ENCODE data around the gene POLR3H. TPM values are rescaled to one million over a fixed set of nuclear protein-coding genes. Genes with fewer than 3 reads are reported as not detected.

Gene POLR3H
- total and polyA plus RNA-seq, 10 of the 15 experiments (the other 5 are each of a cell fraction or from before 2014, with no cell fraction given) = 3.5 to 62.7 (median 24.6) TPM

DNA sequence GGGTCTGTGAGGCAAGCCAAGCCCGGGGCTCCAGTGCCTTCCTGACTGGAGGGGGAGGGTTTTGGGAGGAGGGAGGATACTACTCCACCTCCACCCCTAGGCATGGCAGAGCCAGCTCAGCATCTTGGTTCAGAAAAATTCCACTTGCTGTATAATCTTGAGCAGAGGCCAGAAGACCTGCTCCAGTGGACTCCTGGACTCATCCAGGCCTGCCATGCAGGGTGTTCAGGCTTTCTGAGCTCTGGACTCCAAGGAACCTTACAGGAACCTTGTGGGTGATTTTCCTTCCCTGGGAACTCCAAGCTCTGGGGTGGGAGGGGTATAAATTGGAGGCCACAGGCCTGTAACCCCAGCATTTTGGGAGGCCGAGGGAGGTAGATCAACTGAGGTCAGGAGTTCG is 26.0 kb upstream of the POLR3H start:
- ChIA-PET RAD21 (ENCODE audit: unreplicated experiment) (interaction anchor here (0.7 kb wide), 1 partner anchor 69 kb away, joined by 3 read pairs; no protein-coding TSS in a partner anchor), SMC1A (ENCODE audit: uncharacterized antibody, unreplicated experiment) (no interaction called here), CTCF (interaction anchor here (1.2 kb wide), 1 partner anchor 28 kb away, joined by 5 read pairs; no protein-coding TSS in a partner anchor), POLR2A (interaction anchor here (0.7 kb wide), 1 partner anchor 48 kb away, joined by 5 read pairs; no protein-coding TSS in a partner anchor)
- Histone ChIP-seq H3K9me3 (replicated peaks; ENCODE audit: control insufficient read depth, insufficient read depth, low read length) (no peaks in the 10 kb centered on the region), H4K20me1 (ENCODE audit: control insufficient read depth, insufficient read depth) (no peaks in the 10 kb centered on the region), H3K4me1 (ENCODE audit: control insufficient read depth, insufficient read depth, low read length) (no peaks in the 10 kb centered on the region), H3K27ac (ENCODE audit: control insufficient read depth, insufficient read depth) (no peak overlapping the region), H2AFZ (ENCODE audit: control insufficient read depth, low read depth, low read length) (no peak overlapping the region), H3K4me3 (no peak overlapping the region), H3K4me2 (ENCODE audit: control insufficient read depth, insufficient read depth) (no peak overlapping the region), H3K36me3 (ENCODE audit: control insufficient read depth in 2 of 2, insufficient read depth in 2 of 2, low read length in 1 of 2) (no peaks in the 10 kb centered on the region; a peak in 1 of 4 replicates), H3K27me3 (replicated peaks in 1 of 2; ENCODE audit: control insufficient read depth in 2 of 2, insufficient read depth in 2 of 2, low read length in 1 of 2) (no peaks in the 10 kb centered on the region), H3K9ac (ENCODE audit: control insufficient read depth, insufficient read depth, low read length) (no peak overlapping the region), H3K79me2 (ENCODE audit: control insufficient read depth, insufficient read depth, low read length) (no peaks in the 10 kb centered on the region)
- ATAC-seq (no peak), DNase-seq (ENCODE audit: low read depth, low spot score) (no peak), FAIRE-seq (no peak)
- in situ Hi-C loops (cut with MboI) (no loop called here), intact Hi-C loops (cut with micrococcal nuclease; ENCODE audit: unreplicated experiment) (no loop called here)
- BruUV-seq (replicated peaks) = no TSS peak
- whole genome bisulfite sequencing (ENCODE audit: insufficient coverage, insufficient replicate concordance, low lambda C conversion rate, missing lambda C conversion rate) = 12% methylated on average over 3 of the region's 3 CpGs
- TF ChIP-seq RFX5 (IDR thresholded peaks at IDR 0.05; ENCODE audit: low read depth, low read length) (no peak), YY1 (IDR thresholded peaks at IDR 0.05; ENCODE audit: low read depth, low read length) (no peak), SUZ12 (IDR thresholded peaks at IDR 0.05; ENCODE audit: unreplicated experiment) (no peak), IRF4 (IDR thresholded peaks at IDR 0.05; ENCODE audit: low read depth, low read length) (no peak), SREBF2 (IDR thresholded peaks at IDR 0.05; ENCODE audit: low read length) (no peak), SRF (IDR thresholded peaks at IDR 0.05; ENCODE audit: low read depth in 2 of 2, low read length in 2 of 2) (no peak), PML (IDR thresholded peaks at IDR 0.05; ENCODE audit: low read length) (no peak), BCL11A (IDR thresholded peaks at IDR 0.05; ENCODE audit: low read depth, low read length) (no peak), GATAD2B (conservative IDR thresholded peaks at IDR 0.05; ENCODE audit: low read depth) (no peak)
- TF ChIP-seq, protein P1, sequence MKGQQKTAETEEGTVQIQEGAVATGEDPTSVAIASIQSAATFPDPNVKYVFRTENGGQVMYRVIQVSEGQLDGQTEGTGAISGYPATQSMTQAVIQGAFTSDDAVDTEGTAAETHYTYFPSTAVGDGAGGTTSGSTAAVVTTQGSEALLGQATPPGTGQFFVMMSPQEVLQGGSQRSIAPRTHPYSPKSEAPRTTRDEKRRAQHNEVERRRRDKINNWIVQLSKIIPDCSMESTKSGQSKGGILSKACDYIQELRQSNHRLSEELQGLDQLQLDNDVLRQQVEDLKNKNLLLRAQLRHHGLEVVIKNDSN (IDR thresholded peaks at IDR 0.05; ENCODE audit: borderline replicate concordance, extremely low read length, insufficient read depth, low read depth, low read length) = no peak
- TF ChIP-seq, protein P2, sequence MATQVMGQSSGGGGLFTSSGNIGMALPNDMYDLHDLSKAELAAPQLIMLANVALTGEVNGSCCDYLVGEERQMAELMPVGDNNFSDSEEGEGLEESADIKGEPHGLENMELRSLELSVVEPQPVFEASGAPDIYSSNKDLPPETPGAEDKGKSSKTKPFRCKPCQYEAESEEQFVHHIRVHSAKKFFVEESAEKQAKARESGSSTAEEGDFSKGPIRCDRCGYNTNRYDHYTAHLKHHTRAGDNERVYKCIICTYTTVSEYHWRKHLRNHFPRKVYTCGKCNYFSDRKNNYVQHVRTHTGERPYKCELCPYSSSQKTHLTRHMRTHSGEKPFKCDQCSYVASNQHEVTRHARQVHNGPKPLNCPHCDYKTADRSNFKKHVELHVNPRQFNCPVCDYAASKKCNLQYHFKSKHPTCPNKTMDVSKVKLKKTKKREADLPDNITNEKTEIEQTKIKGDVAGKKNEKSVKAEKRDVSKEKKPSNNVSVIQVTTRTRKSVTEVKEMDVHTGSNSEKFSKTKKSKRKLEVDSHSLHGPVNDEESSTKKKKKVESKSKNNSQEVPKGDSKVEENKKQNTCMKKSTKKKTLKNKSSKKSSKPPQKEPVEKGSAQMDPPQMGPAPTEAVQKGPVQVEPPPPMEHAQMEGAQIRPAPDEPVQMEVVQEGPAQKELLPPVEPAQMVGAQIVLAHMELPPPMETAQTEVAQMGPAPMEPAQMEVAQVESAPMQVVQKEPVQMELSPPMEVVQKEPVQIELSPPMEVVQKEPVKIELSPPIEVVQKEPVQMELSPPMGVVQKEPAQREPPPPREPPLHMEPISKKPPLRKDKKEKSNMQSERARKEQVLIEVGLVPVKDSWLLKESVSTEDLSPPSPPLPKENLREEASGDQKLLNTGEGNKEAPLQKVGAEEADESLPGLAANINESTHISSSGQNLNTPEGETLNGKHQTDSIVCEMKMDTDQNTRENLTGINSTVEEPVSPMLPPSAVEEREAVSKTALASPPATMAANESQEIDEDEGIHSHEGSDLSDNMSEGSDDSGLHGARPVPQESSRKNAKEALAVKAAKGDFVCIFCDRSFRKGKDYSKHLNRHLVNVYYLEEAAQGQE (IDR thresholded peaks at IDR 0.05; ENCODE audit: low read depth, low read length) = no peak
- TF ChIP-seq, protein P3, sequence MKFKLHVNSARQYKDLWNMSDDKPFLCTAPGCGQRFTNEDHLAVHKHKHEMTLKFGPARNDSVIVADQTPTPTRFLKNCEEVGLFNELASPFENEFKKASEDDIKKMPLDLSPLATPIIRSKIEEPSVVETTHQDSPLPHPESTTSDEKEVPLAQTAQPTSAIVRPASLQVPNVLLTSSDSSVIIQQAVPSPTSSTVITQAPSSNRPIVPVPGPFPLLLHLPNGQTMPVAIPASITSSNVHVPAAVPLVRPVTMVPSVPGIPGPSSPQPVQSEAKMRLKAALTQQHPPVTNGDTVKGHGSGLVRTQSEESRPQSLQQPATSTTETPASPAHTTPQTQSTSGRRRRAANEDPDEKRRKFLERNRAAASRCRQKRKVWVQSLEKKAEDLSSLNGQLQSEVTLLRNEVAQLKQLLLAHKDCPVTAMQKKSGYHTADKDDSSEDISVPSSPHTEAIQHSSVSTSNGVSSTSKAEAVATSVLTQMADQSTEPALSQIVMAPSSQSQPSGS (IDR thresholded peaks at IDR 0.05; ENCODE audit: low read length) = no peak
- TF ChIP-seq, protein P4, sequence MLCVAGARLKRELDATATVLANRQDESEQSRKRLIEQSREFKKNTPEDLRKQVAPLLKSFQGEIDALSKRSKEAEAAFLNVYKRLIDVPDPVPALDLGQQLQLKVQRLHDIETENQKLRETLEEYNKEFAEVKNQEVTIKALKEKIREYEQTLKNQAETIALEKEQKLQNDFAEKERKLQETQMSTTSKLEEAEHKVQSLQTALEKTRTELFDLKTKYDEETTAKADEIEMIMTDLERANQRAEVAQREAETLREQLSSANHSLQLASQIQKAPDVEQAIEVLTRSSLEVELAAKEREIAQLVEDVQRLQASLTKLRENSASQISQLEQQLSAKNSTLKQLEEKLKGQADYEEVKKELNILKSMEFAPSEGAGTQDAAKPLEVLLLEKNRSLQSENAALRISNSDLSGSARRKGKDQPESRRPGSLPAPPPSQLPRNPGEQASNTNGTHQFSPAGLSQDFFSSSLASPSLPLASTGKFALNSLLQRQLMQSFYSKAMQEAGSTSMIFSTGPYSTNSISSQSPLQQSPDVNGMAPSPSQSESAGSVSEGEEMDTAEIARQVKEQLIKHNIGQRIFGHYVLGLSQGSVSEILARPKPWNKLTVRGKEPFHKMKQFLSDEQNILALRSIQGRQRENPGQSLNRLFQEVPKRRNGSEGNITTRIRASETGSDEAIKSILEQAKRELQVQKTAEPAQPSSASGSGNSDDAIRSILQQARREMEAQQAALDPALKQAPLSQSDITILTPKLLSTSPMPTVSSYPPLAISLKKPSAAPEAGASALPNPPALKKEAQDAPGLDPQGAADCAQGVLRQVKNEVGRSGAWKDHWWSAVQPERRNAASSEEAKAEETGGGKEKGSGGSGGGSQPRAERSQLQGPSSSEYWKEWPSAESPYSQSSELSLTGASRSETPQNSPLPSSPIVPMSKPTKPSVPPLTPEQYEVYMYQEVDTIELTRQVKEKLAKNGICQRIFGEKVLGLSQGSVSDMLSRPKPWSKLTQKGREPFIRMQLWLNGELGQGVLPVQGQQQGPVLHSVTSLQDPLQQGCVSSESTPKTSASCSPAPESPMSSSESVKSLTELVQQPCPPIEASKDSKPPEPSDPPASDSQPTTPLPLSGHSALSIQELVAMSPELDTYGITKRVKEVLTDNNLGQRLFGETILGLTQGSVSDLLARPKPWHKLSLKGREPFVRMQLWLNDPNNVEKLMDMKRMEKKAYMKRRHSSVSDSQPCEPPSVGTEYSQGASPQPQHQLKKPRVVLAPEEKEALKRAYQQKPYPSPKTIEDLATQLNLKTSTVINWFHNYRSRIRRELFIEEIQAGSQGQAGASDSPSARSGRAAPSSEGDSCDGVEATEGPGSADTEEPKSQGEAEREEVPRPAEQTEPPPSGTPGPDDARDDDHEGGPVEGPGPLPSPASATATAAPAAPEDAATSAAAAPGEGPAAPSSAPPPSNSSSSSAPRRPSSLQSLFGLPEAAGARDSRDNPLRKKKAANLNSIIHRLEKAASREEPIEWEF (IDR thresholded peaks at IDR 0.05; ENCODE audit: insufficient replicate concordance, low read depth, low read length) = no peak

All from GM12878 (cell line).